ENCODE results near the gene PKP4.

DNA sequence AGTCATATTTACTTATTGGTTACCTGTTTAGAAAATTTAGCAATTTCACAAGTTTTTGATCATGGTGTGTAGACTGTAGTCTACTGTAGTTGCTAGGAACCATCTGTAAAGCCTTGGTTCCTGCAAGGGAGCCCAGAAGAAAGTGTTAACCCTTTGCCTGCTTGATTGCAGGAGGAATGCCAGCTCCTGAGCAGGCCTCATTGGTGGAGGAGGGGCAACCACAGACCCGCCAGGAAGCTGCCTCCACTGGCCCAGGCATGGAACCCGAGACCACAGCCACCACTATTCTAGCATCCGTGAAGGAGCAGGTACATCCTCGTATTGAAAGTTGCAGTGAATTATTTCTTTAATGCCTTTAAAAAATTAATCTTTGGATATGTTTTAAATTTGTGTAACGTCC, 76.3 kb downstream of the PKP4 start:
- TF ChIP-seq EZH2 (IDR thresholded peaks at IDR 0.05; ENCODE audit: borderline replicate concordance, low read length), result no peak
- TF ChIP-seq, protein P1, sequence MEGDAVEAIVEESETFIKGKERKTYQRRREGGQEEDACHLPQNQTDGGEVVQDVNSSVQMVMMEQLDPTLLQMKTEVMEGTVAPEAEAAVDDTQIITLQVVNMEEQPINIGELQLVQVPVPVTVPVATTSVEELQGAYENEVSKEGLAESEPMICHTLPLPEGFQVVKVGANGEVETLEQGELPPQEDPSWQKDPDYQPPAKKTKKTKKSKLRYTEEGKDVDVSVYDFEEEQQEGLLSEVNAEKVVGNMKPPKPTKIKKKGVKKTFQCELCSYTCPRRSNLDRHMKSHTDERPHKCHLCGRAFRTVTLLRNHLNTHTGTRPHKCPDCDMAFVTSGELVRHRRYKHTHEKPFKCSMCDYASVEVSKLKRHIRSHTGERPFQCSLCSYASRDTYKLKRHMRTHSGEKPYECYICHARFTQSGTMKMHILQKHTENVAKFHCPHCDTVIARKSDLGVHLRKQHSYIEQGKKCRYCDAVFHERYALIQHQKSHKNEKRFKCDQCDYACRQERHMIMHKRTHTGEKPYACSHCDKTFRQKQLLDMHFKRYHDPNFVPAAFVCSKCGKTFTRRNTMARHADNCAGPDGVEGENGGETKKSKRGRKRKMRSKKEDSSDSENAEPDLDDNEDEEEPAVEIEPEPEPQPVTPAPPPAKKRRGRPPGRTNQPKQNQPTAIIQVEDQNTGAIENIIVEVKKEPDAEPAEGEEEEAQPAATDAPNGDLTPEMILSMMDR (conservative IDR thresholded peaks at IDR 0.05 in 1 of 2, IDR thresholded peaks at IDR 0.05 in 1 of 2; ENCODE audit: extremely low read depth in 1 of 2, insufficient read depth in 1 of 2, low read depth in 1 of 2, low read length in 2 of 2), result no peak
